GM10266 (cell line): ENCODE measurements around the gene ASIC4.

Source experiments
- DNase-seq: peaks from one replicate; pipeline ENCODE4 v3.0.0; 2012; ENCODE audit errors: extremely low spot score
- TF ChIP-seq, protein P1 (sequence below): IDR thresholded peaks from 2 replicates; pipeline ENCODE4 v1.5.1; 2012; ENCODE audit warnings: mild to moderate bottlenecking, low read depth; ENCODE audit not compliant: control insufficient read depth, insufficient read depth; ENCODE audit errors: missing control alignments

Gene ASIC4

DNA sequence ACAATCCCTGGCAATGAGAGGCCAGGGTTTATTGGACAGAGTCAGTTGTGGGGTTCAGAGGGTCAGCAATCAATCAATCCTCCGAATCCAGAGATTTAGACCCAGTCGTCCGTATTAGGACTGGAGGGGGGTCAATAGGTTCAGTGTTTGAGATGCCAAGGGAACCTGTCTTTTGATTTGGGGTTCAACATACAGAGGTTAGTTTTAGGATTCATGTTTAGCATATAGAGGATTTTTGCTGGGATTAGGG, 15.3 kb upstream of the ASIC4 start:
- TF ChIP-seq, protein P1, sequence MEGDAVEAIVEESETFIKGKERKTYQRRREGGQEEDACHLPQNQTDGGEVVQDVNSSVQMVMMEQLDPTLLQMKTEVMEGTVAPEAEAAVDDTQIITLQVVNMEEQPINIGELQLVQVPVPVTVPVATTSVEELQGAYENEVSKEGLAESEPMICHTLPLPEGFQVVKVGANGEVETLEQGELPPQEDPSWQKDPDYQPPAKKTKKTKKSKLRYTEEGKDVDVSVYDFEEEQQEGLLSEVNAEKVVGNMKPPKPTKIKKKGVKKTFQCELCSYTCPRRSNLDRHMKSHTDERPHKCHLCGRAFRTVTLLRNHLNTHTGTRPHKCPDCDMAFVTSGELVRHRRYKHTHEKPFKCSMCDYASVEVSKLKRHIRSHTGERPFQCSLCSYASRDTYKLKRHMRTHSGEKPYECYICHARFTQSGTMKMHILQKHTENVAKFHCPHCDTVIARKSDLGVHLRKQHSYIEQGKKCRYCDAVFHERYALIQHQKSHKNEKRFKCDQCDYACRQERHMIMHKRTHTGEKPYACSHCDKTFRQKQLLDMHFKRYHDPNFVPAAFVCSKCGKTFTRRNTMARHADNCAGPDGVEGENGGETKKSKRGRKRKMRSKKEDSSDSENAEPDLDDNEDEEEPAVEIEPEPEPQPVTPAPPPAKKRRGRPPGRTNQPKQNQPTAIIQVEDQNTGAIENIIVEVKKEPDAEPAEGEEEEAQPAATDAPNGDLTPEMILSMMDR = no peak
- DNase-seq = no peak

DNA sequence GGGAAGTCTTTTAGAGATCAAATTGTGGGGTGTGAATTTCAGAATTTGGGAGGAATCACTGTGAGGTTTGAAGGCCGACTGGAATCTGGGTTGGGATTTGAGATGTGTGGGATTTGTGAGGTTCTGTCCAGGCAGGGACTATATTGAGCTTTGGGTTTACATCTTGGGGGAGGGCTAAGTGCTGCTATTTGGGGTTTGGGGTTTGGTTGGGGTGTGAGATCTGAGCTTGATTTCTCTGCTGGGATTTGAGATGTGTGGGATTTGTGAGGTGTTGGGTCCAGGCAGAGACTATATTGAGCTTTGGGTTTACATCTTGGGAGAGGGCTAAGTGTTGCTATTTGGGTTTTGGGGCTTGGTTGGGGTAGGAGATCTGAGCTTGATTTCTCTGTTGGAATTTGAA, 14.7 kb upstream of the ASIC4 start:
- TF ChIP-seq, protein P1 = no peak
- no peak for DNase-seq

DNA sequence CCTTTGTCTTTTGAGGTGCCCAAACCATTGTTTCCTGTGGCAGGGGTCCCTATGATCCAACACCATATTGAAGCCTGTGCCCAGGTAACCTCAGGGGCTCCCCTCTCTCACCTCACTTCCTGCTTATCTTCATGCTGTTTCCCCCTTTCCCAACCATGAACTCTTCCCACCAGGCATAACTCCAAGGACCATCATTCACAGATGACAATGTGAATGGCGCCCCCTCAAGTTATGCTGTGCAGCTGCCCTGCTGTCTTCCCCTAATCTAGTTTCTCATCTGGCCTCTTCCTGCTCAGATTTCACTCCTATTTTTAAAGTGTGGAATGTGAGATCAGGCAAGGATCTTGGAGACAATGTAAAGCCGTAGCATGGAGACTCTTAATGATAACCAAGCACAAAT, 14.1 kb upstream of the ASIC4 start:
- TF ChIP-seq, protein P1 = no peak
- no peak for DNase-seq

DNA sequence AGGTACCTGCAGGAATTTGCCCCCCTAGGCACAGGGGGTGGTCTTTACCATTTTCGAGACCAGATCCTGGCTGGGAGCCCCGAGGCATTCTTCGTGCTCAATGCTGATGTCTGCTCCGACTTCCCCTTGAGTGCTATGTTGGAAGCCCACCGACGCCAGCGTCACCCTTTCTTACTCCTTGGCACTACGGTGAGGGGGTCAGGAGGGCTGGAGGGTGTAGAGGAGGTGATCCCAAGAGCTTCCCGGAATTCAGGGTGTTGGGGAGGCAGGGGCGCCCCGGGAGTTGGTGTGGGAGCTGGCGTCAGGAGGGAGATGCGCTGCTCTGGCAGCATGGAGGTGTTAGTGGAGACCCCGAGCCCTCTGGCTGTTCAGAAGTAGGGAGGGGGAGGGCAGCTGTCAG, 12.4 kb upstream of the ASIC4 start:
- no peak for DNase-seq
- TF ChIP-seq, protein P1 = no peak

DNA sequence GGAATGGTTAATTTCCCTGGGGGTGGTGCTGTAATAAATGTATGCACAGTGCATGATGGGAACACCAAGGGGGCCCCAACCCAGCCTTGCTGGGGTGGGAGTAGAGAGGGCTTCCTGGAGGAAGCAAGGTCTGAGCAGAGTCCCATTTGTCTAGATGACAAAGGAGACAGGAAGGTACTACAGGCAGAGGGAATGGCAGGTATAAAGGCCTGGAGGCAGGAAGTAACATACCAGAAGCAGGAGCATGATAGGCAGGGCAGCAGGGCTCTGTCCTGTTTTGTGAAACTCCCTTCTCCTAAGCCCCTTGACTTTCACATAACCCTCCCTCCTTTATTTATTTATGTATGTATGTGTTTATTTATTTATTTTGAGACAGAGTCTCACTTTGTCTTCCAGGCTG, 11.7 kb upstream of the ASIC4 start:
- TF ChIP-seq, protein P1 = no peak
- DNase-seq = no peak

DNA sequence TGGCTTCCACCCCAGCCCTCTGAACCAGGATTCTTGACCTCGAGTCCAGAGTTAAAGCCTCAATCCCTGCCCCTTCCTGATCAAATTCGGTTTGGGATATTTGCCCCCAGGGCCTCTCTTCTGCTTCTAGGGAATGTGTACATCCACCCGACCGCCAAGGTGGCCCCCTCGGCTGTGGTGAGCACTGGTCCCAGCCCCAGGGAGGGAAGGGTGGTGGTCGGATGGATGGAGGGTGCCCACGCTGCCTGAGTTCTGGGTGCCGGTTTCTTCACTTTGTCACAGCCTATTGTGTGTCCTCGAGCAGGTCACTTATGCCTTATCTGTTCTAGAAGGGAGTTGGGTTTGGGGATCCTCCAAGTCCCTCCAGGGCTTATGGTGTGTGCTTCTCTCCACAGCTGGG, 8.7 kb upstream of the ASIC4 start:
- TF ChIP-seq, protein P1 = no peak
- DNase-seq = no peak

DNA sequence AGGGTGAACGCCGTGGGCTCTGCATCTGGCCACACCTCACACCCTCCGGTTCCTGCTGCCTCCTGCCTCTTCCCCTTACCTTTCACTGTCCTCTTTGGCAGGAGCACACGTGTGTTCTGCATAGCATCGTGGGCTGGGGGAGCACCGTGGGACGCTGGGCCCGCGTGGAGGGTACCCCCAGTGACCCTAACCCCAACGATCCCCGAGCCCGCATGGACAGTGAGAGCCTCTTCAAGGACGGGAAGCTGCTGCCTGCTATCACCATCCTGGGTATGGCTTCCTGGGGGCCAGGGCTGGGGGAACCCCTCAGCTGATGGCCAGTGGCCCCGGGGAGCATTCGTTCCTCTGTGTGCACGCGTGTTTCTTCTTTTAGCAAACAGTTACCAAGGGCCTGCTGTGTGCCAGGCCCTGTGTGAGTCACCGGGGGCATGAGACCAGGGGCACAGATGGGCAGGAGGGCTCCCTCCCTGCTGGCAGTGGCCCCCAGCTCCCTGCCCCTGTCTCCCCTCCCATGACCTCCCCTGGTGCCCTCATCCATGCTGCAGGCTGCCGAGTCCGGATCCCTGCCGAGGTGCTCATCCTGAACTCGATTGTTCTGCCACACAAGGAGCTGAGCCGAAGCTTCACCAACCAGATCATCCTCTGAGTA, 8.0 kb upstream of the ASIC4 start:
- TF ChIP-seq, protein P1 = no peak
- DNase-seq = no peak
